ENCODE measurements around the gene ZBBX.

The ZBBX gene

GRCh38 chr3:167304077-167304476, 76.0 kb downstream of the ZBBX start:
- no peak for DNase-seq

GRCh38 chr3:167302678-167303077, 77.4 kb downstream of the ZBBX start:
- no peak for DNase-seq

- no peak for DNase-seq
Observed at GRCh38 chr3:167300207-167300606, 79.9 kb downstream of the ZBBX start.

GRCh38 chr3:167289435-167289834, 90.7 kb downstream of the ZBBX start:
- no peak for DNase-seq

GRCh38 chr3:167288737-167289136, 91.4 kb downstream of the ZBBX start:
- DNase-seq, result no peak

- DNase-seq, result no peak
Observed at GRCh38 chr3:167287308-167287707, 92.8 kb downstream of the ZBBX start.

GRCh38 chr3:167274141-167274874, 105.8 kb downstream of the ZBBX start:
- DNase-seq, result no peak

- no peak for DNase-seq
Observed at GRCh38 chr3:167253037-167253436, 127.1 kb downstream of the ZBBX start.

GRCh38 chr3:167251678-167252077, 128.4 kb downstream of the ZBBX start:
- DNase-seq, result no peak

GRCh38 chr3:167246252-167246651, 133.8 kb downstream of the ZBBX start:
- no peak for DNase-seq

GRCh38 chr3:167241048-167241845, 138.8 kb downstream of the ZBBX start:
- no peak for DNase-seq

- no peak for DNase-seq
Observed at GRCh38 chr3:167228135-167228534, 152.0 kb downstream of the ZBBX start.

GRCh38 chr3:167225821-167226220, 154.3 kb downstream of the ZBBX start:
- DNase-seq, result no peak

GRCh38 chr3:167209011-167209410, 171.1 kb downstream of the ZBBX start:
- DNase-seq, result no peak

GRCh38 chr3:167203062-167203461, 177.0 kb downstream of the ZBBX start:
- DNase-seq, result no peak

GRCh38 chr3:167198949-167199600, 181.0 kb downstream of the ZBBX start:
- DNase-seq, result no peak

Measured in left hindlimb (tissue), 1 donor.